Activated CD4-positive, alpha-beta T cell treated with anti-CD3 and anti-CD28 coated beads, Interleukin-2, Interleukin-4, amounts not matched to agents 100 ng/mL and 50 ng/mL, durations not matched to agents 16 hours and 8 hours (primary cell): Measurements from ENCODE around the gene ZP2.
A peak's percentile ranks its signal among the peaks of the same experiment; 100 is the strongest.
"Not testable (repeated sequence)": the region's sequence is repeated elsewhere in the genome, so short reads cannot be mapped to it uniquely, and the experiment has no call there.

ENCODE experiments used
- DNase-seq: peaks from one replicate; pipeline ENCODE4 v3.0.0-alpha.2; 2020; ENCODE audit warnings: low spot score

Gene ZP2

GRCh38 chr16:21214086-21214485 is 2.7 kb upstream of the ZP2 start:
- no peak for DNase-seq

GRCh38 chr16:21208446-21209230 is 2.7 kb downstream of the ZP2 start:
- DNase-seq = no peak

- no peak for DNase-seq
Observed at GRCh38 chr16:21206550-21206949, 4.8 kb downstream of the ZP2 start.

- DNase-seq = no peak
Observed at GRCh38 chr16:21205303-21205702, 6.1 kb downstream of the ZP2 start.

- no peak for DNase-seq
Observed at GRCh38 chr16:21203155-21203797, 8.1 kb downstream of the ZP2 start.

- DNase-seq = no peak
Observed at GRCh38 chr16:21199607-21200218, 11.7 kb downstream of the ZP2 start.

GRCh38 chr16:21197621-21198020 is 13.8 kb downstream of the ZP2 start:
- DNase-seq = no peak

- DNase-seq = no peak
Observed at GRCh38 chr16:21197112-21197511, 14.3 kb downstream of the ZP2 start.

- DNase-seq = not testable (repeated sequence)
Observed at GRCh38 chr16:21195330-21195729, 16.0 kb downstream of the ZP2 start.

GRCh38 chr16:21194771-21195301 is 16.5 kb downstream of the ZP2 start:
- no peak for DNase-seq

GRCh38 chr16:21192991-21193390 is 18.4 kb downstream of the ZP2 start:
- DNase-seq = no peak

GRCh38 chr16:21190599-21190998 is 20.8 kb downstream of the ZP2 start:
- DNase-seq = no peak

GRCh38 chr16:21190013-21190412 is 21.4 kb downstream of the ZP2 start:
- no peak for DNase-seq

- no peak for DNase-seq
Observed at GRCh38 chr16:21189311-21189710, 22.1 kb downstream of the ZP2 start.

- DNase-seq = no peak
Observed at GRCh38 chr16:21186326-21186691, 25.1 kb downstream of the ZP2 start.

GRCh38 chr16:21185659-21186325 is 25.6 kb downstream of the ZP2 start:
- DNase-seq = no peak

- DNase-seq = peak; percentile 28
Observed at GRCh38 chr16:21184834-21185233, 26.5 kb downstream of the ZP2 start.

- no peak for DNase-seq
Observed at GRCh38 chr16:21183995-21184394, 27.4 kb downstream of the ZP2 start.

- DNase-seq = no peak
Observed at GRCh38 chr16:21179983-21180365, 31.4 kb downstream of the ZP2 start.

- no peak for DNase-seq
Observed at GRCh38 chr16:21179126-21179982, 32.0 kb downstream of the ZP2 start.

- DNase-seq = no peak
Observed at GRCh38 chr16:21175397-21175796, 36.0 kb downstream of the ZP2 start.

- no peak for DNase-seq
Observed at GRCh38 chr16:21172650-21173049, 38.7 kb downstream of the ZP2 start.
